HG03045 (cell line): ENCODE results near the gene ORC4.

Experiments used
- ATAC-seq: cut with Tn5 transposase; IDR thresholded peaks from one replicate; pipeline ENCODE4 v1.9.1; 2021; ENCODE audit warnings: mild to moderate bottlenecking, moderate library complexity; ENCODE audit not compliant: unreplicated experiment

ORC4 gene

DNA sequence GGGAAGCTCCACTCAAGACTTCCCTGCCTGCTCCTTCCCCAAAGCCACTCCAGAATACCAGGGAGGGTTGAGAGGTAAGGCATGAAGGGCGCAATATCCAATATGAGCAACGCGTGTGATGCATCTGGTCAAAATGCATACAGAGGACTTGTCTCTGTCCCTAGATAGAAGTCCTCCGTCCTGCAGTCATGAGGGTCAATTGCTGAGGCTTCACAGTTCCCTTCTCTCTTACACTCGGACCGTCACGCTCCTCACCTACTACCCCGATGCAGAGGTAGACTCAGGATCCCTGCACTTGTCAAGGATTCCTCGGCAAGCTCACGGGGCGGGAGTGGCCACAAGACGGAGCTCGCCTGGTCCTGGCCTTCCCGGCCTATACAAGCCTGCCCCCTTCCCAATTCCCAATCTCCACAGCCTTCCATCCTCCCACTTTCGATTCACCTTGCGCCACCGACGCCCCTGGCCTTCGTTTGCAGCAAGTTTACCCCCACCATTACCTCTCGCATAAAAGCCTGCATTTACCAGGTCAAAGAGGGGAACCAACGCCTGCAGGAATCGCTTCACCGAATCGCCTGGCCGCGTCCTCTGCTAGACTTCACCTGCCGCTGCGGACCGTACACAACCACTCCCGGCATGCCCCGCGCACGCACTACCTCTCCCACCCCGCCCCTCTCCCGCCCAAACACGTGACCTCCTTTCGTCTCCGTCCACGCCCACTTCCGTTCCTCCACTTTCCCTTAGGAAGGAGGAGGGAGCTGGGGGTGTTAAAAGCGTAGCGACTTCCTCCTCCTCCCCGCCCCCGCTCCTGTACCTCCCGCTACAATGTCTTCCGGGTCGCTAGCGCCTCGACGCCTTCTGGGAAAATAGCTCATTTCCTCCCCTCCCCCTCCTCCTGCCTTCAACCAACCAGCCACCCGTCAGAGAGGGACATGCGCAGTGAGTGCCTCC is at the start of gene ORC4:
Gene ORC4 (minus strand): TSS at position 627 of the 948 bp plus-strand sequence. CDS start 44,779 bp downstream, outside the sequence.
- ATAC-seq, result peak; percentile 86

DNA sequence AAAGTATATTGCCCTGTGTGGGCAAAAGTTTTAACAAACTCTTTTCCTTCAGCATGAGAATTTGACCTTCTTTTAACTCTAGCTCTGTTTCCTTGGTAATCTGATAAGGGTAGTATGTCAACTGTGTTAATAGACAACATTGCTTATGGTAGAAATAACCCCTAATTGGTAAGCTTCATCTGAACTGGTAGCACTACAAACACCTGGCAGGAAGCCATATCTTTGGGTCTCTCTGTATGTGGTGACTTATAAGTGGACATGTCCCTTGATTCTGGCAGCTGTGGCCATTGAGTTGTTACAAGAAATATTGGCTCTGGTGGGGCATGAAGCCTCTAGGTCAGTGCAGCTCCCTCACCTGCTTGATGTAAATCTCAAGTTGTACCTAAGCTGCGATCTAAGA is 47.3 kb upstream of the ORC4 start:
- no peak for ATAC-seq

DNA sequence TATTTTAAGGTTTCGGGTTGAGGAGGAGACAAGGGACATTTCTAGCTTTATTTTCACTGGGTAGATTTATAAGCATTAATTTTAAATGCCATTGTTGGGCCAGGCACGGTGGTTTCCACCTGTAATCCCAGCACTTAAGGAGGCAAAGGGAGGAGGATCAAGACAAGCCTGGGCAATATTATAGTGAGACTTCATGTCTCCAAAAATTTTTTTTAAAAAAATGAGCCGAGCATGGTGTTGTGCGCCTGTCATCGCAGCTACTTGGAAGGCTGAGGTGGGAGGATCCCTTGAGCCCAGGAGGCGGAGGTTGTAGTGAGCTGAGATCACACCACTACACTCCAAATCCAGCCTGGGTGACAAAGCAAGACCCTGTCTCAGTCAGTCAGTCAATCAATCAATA is 45.4 kb upstream of the ORC4 start:
- no peak for ATAC-seq

DNA sequence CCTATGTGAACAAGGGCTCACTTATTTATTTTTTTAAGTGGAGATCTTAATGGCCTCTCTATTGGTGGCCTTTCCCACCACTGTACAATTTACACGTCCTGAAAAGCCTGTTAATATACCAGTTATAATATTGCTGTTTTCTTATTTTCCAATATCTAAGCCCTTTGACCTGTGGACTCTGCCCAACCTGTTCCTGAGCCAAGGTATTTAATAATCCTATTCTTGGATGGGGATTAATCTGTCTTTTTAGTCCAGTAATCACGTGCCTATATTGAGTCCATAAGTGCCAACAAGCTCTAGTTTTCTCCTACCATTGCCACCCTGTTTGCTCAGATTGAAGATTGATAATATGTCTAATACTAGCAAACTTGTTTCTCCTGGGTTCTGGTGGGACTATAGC is 43.1 kb upstream of the ORC4 start:
- no peak for ATAC-seq

DNA sequence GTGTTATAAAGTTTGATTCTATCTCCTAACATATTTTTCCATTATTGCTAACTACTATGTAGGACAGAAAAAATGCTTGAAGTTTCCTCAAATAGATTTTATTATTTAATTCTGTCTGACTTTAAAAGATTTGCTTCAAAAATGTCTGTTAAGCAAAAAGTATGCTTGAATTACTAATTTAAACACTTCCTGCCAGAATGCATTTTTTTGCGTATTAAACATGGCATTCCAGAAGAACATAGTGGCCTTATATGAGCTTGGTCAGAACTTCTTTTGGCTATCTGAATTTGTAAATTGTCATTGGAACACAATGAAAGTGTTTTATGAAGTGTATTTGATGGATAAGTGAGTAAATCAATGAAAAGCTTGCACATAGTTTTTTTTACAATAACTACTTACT is 38.1 kb upstream of the ORC4 start:
- ATAC-seq, result no peak

DNA sequence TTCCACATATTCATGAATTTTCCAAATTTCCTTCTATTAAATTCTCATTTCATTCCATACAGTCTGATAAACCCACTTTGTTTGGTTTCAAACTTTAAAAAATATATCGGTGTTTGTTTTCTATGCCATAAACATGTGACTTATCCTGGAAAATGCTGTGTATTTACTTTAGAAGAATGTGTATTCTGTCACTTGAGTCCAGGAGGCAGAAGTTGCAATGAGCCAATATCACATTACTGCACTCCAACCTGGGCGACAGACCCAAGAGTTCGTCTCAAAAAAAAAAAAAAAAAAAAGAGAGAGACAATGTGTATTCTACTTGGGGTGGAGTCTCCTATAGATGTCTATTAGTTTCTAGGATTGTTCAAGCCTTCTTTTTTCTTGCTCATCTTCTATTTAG is 32.1 kb upstream of the ORC4 start:
- no peak for ATAC-seq

DNA sequence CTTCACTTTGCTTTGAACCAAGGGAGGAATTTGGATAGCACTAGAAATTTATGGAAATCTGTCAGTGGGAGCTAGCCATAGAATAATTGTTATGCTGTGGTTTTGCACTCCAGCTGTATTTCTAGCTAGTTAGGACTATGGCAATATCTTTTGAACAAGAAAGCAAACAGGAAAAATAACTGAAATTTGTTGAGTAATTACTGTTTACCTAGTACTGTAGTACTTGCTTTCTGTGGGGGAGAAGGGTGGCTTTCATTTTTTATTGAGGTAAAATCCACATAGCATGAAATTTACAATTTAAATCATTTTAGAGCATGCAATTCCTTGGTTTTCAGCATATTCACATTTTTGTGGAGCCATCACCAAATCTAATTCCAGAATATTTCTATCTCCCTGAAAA is 28.7 kb upstream of the ORC4 start:
- no peak for ATAC-seq

DNA sequence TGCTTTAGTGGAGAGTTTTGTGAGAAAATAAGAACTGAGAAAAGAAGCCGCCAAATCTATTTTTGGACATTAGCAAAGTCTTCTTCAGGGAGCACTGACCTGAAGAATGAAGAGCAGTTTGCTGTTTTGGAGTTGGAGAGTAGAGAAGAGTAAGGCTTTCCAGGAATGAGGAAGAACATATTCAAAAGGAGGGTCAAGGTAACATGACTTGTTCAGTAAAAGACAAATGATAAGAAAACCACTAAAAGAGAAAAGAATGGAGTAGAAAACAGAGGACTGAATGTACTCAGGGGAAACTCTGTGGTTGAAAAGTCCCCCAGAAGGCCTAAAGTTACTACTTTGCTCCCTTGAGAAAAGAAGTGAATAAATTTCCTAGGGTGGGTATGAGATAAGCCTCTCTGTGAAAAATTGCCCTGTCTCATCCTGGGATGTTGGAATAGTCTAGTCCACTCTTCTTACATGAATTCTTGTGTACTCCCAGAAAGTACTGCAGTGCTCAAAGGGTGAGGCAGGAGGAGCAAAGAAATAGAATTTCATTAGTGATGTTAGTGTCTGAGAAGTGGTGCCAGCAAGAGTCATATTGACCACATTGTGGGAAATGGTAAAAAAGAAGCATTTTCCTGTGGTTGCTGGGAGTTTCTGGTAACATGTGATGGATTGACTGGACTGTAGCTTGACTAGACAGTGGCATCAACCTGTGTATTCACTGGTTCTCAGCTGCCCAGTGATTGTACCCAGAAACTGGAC is 28.1 kb upstream of the ORC4 start:
- peak; percentile 65 for ATAC-seq

DNA sequence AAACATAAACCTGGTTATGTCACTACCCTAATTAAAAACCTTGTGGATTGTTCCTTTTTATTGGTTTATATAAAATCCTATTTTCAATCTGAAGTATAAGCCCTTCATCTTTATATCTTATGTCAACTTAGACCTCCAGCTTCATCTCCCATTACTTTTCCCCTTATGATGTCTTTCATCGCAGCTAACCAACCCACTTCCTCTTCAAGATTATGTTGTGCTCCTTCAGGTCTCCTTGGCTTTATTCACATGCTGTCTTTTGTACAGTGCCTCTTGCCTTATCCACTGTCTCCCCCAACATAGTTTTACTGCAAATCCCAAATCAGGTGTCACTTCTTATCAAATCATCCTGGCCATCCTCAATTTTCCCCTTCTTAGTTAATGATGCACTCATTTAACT is 26.3 kb upstream of the ORC4 start:
- ATAC-seq, result no peak

DNA sequence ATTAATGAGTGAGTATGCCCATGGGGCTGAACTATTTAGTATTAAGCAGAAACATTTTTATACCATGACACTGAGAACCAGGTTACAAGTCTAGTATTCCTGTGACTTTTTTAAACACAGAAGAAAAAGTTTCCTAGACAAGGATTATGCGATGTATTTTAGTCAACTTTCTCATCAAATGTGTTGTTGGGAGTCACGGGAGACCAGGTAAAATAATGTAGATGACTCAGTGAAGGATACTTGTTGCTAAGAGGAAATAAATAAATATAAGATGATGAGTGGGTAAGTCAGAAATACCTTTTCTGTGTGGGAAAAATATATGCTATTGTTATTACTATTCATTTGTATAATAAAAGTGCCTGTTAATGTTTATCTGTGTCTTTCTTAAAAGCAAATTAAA is 23.8 kb upstream of the ORC4 start:
- ATAC-seq, result no peak

DNA sequence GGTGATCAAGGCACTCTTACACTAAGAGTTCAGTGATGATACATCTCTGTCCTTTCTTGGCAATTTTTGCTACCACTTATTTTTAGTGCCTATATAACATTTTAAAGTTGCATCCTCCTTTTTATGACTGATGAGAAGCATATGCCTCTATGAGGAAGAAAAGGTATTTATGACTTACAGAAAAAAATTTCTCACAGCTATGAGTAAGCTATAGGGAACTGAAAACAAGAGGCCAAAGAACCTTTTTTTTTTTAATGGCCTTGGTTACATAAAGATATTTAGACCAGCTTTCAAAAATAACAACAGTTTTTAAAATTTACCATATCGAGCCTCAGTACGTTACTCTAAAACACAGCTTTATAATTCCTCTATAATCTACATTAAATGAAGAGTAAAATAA is 21.7 kb upstream of the ORC4 start:
- ATAC-seq, result peak; percentile 59

DNA sequence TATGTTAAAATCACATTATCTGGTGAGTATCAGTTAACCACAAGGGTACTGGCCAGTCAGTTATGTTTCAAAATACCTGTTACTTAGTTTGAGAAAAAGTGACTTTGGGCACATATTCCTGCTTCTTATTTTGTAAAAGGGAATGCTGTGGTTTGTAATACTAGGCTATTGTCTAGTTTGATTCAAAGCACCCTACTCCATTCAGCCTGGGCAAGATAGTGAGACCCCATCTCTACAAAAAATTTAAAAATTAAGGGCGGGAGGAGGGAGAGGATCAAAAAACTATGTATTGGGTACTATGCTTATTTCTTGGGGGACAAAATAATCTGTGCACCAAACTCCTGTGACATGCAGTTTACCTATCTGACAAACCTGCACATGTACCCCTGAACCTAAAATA is 19.2 kb upstream of the ORC4 start:
- no peak for ATAC-seq

DNA sequence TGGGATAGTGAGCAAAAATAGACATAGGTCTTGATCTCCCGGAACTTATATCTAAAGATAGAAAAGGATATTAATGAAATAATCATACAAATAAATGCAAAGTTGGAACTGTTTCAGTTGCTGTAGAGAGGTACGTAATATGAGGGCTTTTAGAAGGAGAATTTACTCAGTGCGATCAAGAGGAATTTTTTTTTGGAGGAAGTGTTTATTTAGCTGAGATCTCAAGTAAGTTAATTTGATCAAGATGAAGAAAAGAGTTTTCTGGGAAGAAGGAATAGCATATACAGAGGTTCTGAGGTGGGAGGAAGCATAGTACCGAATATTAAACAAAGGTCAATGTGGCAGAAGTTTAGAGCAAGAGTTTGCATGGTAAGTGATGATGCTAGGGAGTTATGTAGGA is 11.7 kb upstream of the ORC4 start:
- no peak for ATAC-seq

DNA sequence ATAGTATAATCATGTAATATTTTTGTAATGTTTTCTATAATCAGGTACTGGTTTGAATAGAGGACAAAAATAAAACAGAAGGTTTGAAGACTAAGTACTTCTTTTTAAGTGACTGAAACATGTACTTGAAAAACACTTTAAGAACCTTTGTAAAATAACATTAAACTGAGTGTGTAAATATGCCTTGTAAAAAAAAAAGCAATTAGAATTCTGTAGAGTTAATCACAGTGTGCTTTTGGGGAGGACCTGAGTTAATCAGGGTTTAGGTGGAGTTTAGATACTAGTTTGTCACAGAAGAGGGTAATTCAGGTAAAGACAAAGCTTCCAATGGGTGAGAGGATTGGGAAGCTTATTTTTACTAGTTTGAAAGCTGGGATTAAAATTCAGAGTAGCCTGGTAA is 10.6 kb upstream of the ORC4 start:
- no peak for ATAC-seq

DNA sequence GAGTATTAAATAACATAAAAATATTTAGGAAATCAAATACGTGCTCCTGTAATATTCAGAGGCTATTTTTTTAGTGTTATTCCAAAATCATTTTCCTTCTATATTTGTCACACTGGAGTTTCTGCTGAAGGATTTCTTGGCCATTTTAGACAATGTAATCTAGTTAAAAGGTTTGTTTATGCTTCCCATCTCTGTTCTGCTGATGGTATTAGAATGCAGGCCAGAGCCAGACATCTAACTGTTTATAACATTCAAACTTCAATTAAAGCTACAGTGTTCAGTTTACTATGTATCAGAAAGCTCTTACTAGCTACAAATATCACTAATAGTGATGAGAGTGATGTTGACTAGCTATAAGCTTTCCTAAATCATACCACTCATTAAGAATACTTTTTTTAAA is 8.2 kb upstream of the ORC4 start:
- no peak for ATAC-seq

DNA sequence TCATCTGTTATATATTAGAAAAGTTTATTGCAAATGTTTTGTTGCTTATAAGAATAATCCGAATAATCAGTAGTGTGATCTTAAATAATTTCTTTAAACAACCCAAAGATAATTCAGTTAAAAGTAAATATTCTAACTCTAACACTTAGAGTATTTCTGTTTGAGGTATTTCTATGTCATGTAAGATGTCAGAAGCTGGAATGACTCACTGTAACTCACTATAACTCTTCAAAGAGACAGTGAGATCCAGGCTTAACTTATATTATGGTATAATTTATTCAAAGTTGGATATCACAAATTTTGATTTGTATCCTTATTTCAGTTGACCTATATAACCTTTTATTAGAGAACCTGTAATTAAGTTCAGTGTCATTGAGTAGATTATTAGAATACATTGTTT is 7.3 kb upstream of the ORC4 start:
- ATAC-seq, result no peak

DNA sequence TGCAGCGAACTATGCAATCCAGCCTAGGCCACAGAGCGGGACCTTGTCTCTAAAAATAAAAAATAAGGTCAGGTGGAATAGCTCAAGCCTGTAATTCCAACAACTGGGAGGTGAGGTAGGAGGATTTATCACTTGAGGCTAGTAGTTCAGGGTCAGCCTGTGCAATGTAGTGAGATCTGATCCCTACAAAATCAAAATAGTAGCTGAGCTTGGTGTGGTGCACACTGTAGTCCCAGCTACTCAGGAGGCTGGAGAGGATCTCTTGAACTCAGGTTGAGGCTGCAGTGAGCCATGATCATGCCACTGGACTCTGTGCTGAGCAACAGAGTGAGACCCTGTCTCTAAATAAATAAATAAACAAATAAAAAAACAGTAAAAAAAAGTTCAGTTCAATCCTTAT is 6.0 kb upstream of the ORC4 start:
- no peak for ATAC-seq

DNA sequence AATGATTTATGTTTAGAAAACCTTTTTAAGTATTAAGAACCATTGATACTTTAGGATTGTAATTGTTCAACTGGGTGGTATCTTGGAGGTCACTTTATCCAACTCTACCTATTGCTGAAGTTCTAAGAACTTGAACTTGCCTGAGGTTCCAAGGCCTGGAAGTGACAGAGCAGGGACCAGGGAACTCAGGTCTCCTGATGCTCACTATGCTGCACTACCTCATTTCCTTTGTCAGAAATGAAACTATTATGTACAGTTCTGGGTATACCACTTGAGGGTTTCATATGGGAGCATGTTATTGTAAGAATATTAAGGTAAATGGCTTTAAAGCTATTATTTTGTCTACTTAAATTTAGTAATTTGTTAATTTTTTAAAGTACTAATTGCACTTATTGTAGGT is 3.3 kb upstream of the ORC4 start:
- ATAC-seq, result no peak

DNA sequence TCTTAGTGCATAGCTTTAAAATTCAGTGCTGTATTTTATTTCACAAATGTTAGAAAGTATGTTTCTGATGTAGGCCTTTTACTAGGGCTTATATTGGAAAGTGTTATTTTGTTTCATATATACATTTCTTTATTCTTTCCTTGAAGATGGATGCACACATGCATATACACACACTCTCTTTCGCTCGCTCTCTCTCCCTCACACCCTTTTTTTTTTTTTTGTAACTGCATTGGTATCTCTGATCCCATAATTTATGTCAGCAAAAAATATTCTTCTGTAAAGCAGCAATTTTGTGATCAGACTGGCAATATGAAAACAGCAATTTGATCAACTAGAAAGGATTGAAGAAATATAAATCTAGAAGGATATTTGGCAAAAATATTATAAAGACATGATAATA is 2.3 kb upstream of the ORC4 start:
- no peak for ATAC-seq

DNA sequence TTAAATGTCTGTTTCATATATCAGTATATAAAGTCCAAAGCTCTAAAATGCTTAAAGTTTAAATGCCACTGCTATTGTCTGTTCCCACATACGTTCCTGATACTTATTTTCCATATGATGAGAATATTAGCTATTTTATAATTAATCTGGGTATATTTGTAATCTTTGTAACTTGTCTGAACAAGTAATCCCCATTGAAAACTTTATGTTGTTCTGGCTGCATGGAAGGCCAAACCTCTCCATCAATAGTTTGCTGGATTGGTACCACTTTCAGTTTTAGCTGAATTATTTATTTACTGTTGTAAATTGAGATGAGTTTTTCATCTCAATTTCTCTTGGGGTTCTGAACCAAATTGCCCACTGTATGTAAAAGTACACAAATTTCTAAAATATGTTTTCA is 1.8 kb upstream of the ORC4 start:
- no peak for ATAC-seq

DNA sequence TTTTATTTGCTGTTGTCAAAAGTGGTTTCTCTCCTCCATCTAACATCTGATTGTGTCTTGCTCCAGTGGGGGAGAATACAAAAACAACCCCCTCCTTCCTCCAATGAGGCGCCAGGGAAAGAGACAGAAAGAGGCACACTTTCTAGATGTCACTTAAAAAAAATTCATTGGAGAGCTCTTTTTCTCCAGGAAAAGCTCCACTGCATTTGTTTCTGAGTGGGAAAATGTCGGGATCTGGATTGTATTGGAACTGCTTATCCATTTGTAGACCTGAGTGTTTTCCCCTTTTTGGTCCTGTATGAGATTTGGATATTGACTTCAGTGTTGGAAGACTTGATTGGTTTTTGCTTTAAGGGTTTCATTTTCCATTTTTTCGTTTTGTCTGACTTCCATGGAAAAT is 1.3 kb upstream of the ORC4 start:
- ATAC-seq, result no peak
